NCI-H2196 treated with DMSO at 0.1 percent for 48 hours (cell line): ENCODE data around the gene DOCK9.

Experiments
- DNase-seq: peaks from one replicate; lab custom pipeline; 2025; ENCODE audit not compliant: unreplicated experiment; lab: John Stamatoyannopoulos, UW

The DOCK9 gene

DNA sequence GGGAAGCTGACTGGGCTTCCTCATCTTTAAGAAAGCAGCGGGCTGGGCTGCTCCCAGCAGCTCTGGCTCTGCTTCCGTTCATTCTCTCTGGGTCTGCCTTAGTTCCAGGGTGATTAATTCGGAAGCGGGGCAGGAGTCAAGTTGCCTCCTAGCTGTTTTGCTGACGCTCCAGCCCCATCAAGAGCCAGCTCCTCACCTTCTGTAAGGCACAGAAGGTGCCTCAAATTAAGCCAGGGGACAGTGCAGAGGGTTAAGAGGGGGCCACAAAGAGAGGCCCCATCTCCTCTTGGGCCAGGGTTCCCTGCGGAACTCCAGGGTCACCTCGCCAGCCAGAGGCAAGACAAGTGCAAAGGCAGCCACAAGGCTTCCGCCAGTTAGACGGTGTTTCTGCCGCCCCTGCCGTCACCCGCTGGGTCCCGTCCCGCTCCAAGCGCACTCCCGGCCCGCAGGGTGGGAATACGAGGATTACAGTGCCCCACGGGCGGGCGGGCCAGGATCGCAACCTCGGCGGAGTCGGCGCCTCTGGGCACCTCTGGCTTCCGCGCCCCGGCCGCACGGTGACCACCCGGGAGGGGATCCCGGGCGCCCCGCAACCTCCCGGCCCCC lies 225.9 kb downstream of the DOCK9 start:
- DNase-seq: no peak

DNA sequence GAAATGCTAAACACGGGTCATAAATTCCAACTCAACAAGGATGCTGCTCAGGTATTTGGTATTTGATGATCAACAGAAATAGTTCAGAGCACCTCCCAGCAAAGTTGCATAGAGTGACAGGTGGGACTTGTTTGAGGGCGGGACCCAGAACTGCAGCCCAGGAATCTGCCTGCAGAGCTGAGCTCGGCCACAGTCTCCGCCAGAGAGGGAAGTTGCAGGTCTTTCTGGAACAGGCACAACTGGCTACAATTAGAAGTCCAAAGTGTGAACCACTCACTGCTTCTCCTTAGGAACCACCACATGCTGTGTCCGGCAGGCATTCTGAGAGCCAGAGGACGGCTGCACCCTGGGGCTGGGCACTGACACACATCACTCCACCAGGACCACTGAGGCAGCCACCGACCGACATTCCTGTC lies 226.5 kb downstream of the DOCK9 start:
- no peak for DNase-seq

DNA sequence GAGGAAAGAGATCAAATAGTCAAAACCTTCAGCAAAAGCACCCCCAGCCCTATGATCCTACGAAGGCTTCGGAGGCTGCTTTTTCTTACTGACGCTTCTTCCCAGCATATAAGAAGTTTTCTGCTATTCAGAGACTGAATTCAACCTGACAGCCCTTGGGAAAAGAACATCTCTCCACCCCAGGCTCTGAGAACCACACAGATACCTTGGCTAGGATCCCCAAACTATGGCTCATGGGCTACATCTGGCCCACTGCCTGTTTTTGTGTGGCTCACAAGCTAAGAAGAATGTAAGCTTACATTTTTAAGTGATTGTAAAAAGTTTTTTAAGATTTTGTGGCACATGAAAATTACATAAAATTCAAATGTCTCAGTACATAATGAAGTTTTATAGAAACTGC lies 228.4 kb downstream of the DOCK9 start:
- DNase-seq: no peak

DNA sequence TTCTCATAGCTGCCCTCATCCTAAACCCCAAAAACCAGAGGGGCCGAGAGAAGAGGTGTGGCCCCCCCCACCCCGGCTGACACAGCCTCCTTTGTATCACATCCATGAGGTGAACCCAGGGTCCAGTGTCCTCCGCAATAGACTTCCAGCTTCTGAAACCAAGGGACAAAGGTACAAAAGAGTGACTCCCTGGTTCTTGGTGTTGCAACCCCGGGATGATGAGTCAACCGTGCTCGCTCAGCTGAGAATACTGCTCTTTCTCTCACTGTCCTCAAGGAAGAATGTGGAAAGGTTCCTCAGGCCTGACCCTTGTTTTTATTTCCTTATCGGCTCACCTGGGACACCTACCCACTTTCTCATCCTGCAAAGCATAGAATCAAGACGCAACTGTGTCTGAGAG lies 230.9 kb downstream of the DOCK9 start:
- DNase-seq: no peak
